ENCODE data around the gene PCTP.

GRCh38 chr17:55758171-55758570 is 7.3 kb downstream of the PCTP start:
- no peak for TF ChIP-seq POLR2A (IDR thresholded peaks at IDR 0.05)
- TF ChIP-seq, protein P1, sequence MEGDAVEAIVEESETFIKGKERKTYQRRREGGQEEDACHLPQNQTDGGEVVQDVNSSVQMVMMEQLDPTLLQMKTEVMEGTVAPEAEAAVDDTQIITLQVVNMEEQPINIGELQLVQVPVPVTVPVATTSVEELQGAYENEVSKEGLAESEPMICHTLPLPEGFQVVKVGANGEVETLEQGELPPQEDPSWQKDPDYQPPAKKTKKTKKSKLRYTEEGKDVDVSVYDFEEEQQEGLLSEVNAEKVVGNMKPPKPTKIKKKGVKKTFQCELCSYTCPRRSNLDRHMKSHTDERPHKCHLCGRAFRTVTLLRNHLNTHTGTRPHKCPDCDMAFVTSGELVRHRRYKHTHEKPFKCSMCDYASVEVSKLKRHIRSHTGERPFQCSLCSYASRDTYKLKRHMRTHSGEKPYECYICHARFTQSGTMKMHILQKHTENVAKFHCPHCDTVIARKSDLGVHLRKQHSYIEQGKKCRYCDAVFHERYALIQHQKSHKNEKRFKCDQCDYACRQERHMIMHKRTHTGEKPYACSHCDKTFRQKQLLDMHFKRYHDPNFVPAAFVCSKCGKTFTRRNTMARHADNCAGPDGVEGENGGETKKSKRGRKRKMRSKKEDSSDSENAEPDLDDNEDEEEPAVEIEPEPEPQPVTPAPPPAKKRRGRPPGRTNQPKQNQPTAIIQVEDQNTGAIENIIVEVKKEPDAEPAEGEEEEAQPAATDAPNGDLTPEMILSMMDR (IDR thresholded peaks at IDR 0.05) = no peak

Measured in lower leg skin (tissue), 3 donors.